HG02571 (cell line): ENCODE results near the gene ADM.
"Not testable (repeated sequence)": the region's sequence is repeated elsewhere in the genome, so short reads cannot be mapped to it uniquely, and the experiment has no call there.

Source experiments
- ATAC-seq: cut with Tn5 transposase; IDR thresholded peaks from one replicate; pipeline ENCODE4 v1.9.1; 2021; ENCODE audit warnings: mild to moderate bottlenecking, moderate library complexity; ENCODE audit not compliant: unreplicated experiment

Gene ADM, protein sequence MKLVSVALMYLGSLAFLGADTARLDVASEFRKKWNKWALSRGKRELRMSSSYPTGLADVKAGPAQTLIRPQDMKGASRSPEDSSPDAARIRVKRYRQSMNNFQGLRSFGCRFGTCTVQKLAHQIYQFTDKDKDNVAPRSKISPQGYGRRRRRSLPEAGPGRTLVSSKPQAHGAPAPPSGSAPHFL

DNA sequence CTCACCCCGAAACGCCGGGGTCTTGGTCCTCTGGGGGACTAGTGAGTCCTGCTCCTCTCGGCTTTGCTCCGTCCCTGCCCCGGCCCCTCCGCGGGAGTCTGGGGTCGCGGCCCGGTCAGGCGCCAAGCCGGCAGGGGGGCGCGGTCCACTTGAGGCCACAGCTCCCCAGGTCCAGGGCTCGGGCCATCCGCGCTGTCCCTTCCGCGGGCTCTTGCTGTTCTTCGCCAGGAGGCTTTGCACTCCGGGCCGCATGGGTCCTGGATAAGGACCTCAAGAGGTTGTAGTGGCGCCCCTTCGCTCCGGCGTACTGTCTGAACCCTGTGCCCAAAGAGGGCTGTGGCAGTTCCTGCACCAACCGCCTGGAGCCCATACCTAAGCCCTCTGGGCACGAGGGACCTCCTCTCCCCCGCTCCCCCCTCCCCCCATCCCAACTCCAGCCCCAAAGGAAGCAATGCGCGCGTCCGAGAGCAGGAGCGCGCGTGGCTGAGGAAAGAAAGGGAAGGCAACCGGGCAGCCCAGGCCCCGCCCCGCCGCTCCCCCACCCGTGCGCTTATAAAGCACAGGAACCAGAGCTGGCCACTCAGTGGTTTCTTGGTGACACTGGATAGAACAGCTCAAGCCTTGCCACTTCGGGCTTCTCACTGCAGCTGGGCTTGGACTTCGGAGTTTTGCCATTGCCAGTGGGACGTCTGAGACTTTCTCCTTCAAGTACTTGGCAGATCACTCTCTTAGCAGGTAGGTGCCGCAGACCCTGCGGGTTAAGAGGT lies at the start of gene ADM:
Gene ADM, plus strand, starts transcription at position 579 of the 767 bp plus-strand sequence. CDS start 628 bp downstream, outside the sequence.
- ATAC-seq: no peak

DNA sequence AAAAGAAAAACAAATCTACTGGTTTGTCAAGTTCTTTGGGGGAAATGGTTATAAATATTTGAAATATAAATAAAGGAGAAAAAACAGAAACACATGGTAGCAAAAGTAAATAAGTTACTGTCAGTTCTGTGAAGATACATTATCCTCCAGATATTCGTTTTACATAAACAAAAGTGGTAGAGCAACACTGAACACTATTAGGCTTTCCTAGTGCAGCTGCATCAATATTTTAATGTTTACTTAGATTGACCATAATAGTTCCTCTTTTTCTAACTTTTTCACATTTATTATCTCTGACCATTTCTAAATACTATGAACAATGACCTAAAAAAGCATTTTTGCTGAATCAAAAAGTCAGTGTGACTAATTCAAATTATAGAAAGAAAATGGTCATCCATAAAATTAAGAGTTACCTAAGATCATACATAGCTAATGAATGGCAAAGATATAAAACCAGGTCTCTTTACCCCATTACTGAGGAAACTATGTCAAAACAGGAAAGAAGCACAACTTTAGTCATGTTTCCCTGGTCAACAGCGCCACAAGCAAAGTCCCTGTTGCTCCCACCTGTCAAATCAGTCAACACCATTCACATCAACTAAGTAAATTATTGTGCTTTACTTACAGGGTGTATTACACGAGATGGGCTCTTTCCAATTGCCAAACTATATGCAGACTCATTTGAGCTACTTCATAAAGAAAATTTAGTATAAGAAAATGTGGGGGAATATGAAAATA lies 49.3 kb upstream of the ADM start:
- ATAC-seq: no peak

DNA sequence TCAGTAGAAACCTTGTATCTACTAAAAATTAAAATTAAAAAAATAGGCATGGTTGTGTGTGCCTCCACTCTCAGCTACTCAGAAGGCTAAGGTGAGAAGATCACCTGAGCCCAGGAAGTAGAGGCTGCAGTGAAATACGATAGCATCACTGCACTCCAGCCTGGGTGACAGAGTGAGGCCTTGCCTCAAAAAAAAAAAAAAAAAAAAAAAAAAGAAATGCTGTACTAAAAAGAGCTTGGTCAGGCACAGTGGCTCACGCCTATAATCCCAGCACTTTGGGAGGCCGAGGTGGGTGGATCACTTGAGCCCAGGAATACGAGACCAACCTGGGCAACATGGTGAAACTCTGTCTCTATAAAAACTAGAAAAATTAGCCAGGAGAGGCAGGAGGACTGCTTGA lies 47.4 kb upstream of the ADM start:
- no peak for ATAC-seq

DNA sequence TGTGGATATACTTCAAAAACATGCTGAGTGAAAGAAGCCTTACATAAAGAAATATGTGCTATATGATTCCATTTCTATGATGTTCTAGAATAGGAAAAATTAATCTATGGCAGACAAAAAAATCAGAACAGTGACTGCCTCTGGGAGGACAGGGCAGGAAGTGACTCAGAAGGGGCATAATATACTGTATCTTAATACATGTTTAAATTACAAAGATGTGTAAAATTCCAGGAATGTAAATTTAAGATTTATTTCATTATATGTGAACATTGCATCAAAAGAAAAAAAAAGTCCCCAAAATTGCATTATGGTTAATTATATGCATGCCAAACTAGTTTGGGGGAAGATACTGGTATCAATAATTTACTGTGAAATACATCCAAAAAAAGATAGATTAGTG lies 43.1 kb upstream of the ADM start:
- ATAC-seq: no peak

DNA sequence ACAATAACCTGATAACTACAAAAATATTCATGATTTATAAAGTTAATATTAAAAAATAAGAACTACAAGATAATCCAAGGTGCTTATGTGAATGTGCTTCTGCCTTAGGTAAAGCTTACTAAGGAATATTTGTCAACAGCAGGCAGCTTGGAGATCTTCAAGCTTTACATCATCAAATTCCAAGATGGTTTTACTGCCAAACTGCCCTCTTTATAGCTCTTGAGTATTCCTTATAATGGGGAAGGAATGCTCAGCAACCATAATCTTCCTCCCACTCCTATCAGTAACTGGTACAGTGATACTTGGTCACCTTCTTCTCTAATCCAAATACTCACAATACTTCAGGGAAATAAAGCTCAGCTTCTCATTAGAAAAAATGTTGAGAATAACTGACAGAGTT lies 40.9 kb upstream of the ADM start:
- no peak for ATAC-seq

DNA sequence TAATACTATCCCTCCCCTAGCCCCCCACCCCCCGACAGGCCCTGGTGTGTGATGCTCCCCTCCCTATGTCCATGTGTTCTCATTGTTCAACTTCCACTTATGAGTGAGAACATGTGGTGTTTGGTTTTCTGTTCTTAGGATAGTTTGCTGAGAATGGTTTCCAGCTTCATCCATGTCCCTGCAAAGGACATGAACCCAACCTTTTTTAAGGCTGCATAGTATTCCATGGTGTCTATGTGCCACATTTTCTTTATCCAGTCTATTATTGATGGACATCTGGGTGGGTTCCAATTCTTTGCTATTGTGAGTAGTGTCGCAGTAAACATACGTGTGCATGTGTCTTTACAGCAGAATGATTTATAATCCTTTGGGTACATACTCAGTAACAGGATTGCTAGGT lies 40.2 kb upstream of the ADM start:
- not testable (repeated sequence) for ATAC-seq

DNA sequence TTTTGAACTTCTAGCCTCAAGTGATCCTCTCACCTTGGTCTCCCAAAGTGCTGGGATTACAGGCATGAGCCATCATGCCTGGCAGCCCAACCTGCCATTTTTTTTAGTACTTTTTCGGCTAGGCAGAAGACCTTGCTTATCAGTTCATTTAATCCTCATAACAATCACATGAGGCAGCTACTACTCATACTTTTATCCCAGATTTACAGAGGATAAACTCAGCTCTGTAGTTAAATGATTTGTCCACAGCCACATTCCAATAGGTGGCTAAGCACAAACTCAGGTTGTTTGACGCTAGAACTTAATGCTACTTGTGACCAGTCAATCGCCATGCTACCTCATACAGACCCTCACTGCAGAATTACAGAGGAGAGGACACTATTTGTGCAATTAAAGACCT lies 38.9 kb upstream of the ADM start:
- no peak for ATAC-seq

DNA sequence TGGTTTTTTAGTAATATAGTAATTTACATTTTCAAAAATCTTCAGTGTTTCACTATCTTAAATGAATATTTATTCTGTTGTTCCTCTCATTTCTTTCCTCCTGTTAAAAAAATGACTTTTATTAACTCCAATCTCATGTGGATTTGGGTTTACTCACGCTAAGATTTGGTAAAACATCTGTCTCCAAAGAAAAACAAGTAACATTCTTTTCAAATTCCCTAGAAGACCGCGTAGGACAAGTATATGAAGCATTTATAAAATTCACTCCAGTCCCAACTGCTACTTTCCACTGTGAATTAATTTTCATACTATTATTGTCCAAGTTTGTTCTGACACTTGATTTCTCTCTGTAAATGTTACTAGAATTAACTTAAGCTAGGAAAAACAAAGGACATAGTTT lies 37.1 kb upstream of the ADM start:
- ATAC-seq: no peak

DNA sequence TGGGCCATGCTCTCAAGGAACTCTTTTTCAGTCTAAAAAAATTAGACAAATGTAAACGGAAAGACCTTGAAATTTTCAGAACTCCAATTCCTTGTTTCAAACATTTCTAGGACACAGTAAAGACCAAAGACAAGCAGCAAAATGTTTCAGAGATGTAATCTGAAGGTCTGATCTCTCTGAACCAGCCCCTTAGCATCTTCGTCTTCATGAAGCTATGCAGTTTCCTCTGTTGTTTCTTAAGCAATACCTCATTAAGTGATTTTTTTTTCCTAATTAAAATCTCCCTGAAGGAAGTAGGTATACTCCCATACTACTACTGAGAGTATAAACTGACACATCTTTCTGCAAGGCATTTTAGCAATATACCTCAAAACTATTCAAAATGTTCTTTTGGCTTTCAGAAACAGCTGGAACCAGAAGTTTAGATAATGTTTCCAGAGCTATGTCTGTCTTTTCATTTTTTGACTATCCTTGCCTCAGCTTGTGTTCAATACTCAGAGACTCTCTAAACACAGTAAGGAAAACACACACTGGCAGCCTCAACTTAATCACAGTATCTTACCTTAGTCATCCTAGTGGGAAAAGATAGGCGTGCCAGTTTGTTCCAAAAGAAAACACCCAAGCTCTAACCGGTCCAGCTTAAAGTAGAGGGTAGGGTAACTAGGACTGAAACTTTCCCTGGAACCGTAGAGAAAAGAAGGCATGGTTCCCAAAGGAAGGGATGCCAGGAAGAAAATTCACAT lies 36.0 kb upstream of the ADM start:
- no peak for ATAC-seq

DNA sequence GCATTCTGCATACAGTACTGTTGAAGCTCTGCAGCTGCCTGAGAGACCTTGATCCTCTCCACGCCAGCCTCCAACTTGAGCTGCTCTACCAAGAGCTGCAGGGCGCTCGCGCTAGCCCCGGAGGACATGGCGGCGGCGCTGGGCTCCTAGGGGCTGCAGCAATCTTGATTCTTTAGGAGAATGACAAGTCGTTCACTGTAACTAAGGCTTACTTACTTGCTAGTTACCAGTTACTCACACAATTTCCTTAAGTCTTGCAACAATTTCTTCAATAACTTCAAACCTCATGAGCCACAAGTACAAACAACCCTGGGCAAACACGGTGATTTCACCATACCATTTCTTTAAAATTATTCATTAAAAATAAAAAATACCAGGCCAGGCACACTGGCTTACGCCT lies 32.7 kb upstream of the ADM start:
- no peak for ATAC-seq

DNA sequence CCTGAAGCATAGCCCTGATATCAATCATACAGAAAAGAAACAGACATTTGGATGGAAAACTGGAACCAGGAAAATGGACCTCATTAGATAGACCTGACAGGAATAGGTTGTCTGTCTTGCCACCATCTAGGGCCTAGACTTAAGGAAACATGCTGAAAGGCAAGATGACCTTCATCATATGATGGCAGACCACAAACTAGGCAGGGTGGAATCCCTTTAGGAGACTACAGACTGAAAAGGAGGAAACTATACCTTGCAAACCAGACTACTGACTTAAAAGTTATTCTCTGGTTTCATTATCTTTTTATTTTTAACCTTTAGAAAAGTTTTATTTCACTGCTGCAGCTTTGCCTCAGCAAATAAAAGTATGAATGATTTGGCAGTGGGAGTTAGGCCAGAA lies 31.1 kb upstream of the ADM start:
- no peak for ATAC-seq

DNA sequence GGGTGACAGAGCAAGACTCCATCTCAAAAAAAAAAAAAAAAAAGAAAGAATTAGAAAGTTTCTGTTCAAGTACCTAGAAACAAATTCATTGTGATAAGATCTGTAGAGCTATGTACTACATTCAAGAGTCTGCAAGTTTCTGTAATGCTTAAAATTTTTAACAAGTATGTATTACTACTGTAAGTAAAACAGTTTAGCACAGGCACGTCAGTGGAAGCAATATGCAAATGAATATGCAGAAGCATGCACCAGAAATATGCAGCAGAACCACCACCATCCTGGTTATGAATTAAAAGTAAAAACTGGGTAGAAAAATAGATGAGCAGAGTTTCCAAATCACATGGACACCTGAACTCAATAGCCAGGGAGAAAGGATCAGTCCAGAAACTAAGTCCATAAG lies 30.1 kb upstream of the ADM start:
- no peak for ATAC-seq

DNA sequence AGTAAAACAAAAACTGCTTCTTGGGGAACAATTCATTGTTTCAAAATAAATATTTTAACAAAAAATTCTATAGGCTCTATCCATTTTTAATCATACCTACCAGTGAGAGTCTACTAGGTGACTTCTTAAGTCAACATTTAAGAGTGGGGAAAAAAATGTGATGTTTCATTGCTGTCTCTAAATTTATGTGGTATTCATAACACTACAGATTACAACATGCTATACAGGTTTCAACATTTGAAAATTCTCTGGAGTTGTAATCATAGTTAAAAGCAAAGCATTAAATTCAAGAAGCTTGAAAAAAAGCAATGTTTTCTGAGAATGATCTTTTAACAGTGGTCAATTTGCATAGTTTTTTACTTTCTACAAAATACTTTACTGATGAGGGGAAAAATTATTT lies 29.2 kb upstream of the ADM start:
- ATAC-seq: no peak

DNA sequence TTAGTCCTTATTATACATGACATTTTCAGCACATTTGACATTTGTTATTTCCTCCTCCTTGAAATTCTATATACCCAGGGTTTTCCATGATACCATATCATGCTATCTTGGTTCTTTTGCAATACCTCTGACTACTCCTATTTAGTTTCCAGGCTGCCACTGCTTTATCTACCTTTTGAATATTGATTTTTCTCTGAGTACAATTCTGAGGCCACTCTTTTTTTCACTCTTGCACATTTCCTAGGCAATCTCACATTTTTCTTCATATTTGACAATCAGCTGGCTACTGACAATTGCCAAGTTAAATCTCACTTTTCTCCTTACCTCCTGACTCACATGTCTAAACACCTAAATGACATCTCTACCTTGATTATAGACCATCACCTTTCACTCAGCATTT lies 22.8 kb upstream of the ADM start:
- no peak for ATAC-seq

DNA sequence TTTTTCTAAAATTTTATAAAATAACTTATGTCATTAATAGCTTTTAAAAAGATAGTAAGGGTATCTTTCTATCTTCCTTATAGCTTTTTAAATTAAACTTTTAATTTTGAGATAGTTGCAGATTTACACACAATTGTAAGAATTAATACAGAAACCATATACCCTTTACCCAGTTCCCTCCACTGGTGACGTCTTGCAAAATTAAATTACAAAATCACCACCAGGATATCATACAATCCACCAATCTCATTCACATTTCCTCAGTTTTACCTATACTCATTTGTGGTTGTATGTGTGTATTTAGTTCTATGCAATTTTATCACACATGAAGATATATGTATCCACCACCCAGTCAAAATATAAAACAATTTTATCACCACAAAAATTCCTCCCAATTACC lies 20.9 kb upstream of the ADM start:
- ATAC-seq: no peak

DNA sequence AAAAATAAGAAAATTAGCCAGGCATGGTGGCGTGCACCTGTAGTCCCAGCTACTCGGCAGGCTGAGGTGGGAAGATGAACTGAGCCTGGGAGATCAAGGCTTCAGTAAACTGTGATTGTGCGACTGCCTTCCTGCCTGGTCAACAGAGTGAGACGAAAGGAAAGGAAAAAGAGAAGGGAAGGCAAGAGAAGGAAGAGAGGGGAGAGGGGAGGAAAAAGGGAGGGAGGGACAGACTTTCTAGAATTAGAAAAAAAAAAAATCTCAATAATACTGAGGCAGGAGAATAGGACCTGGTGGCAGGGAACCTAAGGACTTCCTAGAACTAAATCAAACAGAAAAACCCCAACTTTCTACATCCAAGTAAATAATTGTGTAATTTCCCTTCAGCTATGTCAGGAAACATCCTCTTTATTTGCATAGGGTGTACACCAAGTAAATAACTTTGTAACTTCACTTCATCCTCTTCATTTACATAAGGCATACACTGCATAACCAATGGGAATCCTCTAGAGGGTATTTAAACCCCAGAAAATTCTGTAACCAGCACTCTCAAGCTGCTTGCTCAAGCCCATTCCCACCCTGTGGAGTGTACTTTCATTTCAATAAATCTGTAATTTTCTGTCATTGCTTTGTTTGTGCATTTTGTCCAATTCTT lies 19.6 kb upstream of the ADM start:
- no peak for ATAC-seq

DNA sequence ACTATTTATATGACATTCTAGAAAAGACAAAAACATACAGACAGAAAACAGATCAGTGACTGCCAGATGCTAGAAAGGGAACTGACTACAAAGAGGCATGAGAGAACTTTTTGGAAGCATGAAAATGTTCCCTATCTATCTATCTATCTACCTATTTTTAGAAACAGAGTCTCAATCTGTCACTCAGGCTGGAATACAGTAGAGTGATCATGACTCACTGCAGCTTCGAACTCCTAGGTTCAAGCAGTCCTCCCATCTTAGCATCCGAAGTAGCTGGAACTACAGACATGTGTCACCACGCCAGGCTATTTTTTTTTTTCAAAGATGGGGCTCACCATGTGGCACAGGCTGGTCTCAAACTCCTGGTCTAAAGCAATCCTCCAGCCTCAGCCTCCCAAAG lies 17.7 kb upstream of the ADM start:
- no peak for ATAC-seq

DNA sequence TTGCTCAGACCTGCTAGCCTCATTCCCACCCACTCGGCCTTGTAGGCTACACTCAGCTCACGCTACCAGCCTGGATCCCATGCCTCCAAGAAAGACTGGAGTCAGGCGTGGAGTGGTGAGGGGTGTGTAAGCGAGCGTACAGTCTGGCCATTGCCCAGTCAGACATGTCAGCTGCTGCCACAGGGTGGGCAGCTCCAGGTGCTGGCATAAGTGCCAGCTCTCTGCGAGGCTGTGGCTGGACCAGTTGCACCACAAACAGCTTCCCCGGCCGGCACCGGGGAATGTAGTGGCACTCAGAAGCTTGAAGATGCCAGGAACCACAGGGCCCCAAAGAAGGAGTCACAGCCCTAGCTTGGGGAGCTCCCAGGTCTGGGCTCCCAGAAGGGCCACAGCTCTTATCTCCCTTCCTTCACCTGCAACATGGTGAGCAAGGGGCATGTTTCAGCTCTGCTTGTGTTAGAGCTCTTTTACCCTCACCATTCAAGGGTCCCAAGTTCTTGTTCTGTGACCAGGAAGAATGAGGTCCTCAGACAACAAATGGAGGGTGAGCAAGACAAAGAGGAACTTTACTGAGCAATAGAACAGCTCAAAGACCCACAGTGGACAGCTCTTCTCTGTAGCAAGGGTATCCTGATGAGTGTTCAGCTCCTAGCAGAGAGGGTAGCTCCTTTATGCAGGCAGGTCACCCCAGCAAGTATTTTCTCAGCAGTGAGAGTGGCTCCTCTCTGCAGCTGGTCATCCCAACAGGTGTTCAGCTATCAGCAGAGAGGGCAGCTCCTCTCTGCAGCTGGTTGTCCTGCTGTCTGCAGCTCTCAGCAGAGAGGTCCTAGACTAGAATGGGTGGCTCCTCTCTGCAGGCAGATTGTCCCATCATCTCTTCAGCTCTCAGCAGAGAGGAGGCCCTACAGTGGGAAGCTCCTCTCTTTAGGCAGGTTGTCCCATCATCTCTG lies 16.8 kb upstream of the ADM start:
- no peak for ATAC-seq

DNA sequence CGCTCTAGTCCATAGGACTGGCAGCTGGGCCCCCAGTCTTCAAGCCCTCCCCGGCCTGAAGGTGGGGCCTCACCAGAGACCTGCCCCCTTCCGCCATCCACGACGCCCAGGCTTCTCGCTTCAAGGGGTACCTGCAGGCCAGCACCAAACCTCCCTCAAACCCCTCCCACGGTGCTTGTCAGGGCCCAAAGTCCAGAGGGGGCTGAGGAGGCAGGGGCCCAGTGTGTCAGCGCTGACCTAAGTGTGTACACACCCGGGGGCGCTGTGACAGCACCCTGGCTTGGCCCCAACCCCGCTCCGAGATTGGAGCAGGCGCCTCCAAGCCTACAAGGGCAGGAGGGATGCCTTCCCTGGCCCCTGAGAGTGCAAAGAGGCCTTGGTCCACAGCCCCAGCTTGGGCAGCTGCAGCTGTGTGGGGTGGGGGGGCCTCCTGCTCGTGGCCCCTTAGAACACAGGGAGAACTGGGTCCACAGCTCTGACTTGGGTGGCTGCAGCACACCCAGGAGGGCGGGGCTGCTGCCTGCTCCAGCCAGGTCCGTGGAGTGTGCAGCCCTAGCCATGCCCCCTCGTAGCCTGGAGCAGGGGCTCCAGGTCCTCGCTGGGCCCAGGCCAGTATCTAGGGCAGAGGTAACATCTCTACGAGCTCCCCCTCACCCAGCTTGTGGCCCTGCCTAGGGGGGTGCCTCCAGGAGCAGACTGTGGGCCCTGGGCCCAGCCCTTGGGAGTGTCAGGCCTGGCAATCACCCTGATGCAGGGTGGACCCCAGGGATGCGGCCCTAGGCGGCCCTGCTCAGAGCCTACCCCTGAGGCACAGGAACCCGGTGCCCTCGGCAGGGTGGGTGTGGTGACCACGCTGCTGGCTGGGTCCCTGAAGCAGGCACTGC lies 15.8 kb upstream of the ADM start:
- ATAC-seq: no peak
